ENCODE results near the gene TTC24.

- TF ChIP-seq CTCF (IDR thresholded peaks at IDR 0.05; ENCODE audit: low read depth, low read length, poor library complexity, severe bottlenecking), result no peak
- no peak for TF ChIP-seq EZH2phosphoT487 (IDR thresholded peaks at IDR 0.05; ENCODE audit: borderline replicate concordance, low read length)
Measured at GRCh38 chr1:156555715-156556114, 23.8 kb upstream of the TTC24 start.

Data from DOHH2 (cell line).